SK-N-SH treated with all-trans-retinoic acid at 6 μM for 48 hours (cell line): ENCODE results near the gene FOXRED2.

Experiments
- ARNTL ChIP-seq: fragments of 450-650 bp; formaldehyde crosslinking; IDR thresholded peaks from 2 replicates; pipeline ENCODE4 v1.5.0; 2020; ENCODE audit warnings: low read depth, mild to moderate bottlenecking, moderate library complexity, borderline replicate concordance
- GLIS3 ChIP-seq: fragments of 250-450 bp; sonication (Bioruptor Pico); IDR thresholded peaks from 2 replicates; pipeline ENCODE4 v1.5.0; 2020; ENCODE audit warnings: mild to moderate bottlenecking, moderate library complexity
- ISL1 ChIP-seq: fragments of 250-450 bp; sonication (Bioruptor Pico); IDR thresholded peaks from 2 replicates; pipeline ENCODE4 v2.1.2; 2022; ENCODE audit warnings: mild to moderate bottlenecking, moderate library complexity
- TOX ChIP-seq: fragments of 250-450 bp; sonication (Bioruptor Pico); IDR thresholded peaks from 2 replicates; pipeline ENCODE4 v1.8.0; 2021; ENCODE audit warnings: mild to moderate bottlenecking, moderate library complexity, borderline replicate concordance
- ZFP30 ChIP-seq: fragments of 450-650 bp; formaldehyde crosslinking; IDR thresholded peaks from 2 replicates; pipeline ENCODE4 v1.5.0; 2022; ENCODE audit warnings: mild to moderate bottlenecking, moderate library complexity
- TF ChIP-seq, protein P1 (sequence below): fragments of 250-450 bp; sonication (Bioruptor Pico); IDR thresholded peaks from 2 replicates; pipeline ENCODE4 v1.8.0; 2020; ENCODE audit warnings: mild to moderate bottlenecking, moderate library complexity, borderline replicate concordance
- TF ChIP-seq, protein P2 (sequence below): fragments of 250-450 bp; sonication (Bioruptor Pico); IDR thresholded peaks from 2 replicates; pipeline ENCODE4 v1.5.1; 2020; ENCODE audit warnings: low read depth, mild to moderate bottlenecking, moderate library complexity

- TF ChIP-seq ARNTL: no peak
- TF ChIP-seq, protein P1, sequence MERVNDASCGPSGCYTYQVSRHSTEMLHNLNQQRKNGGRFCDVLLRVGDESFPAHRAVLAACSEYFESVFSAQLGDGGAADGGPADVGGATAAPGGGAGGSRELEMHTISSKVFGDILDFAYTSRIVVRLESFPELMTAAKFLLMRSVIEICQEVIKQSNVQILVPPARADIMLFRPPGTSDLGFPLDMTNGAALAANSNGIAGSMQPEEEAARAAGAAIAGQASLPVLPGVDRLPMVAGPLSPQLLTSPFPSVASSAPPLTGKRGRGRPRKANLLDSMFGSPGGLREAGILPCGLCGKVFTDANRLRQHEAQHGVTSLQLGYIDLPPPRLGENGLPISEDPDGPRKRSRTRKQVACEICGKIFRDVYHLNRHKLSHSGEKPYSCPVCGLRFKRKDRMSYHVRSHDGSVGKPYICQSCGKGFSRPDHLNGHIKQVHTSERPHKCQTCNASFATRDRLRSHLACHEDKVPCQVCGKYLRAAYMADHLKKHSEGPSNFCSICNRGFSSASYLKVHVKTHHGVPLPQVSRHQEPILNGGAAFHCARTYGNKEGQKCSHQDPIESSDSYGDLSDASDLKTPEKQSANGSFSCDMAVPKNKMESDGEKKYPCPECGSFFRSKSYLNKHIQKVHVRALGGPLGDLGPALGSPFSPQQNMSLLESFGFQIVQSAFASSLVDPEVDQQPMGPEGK (CRISPR knock-in tag): no peak
- TF ChIP-seq, protein P2, sequence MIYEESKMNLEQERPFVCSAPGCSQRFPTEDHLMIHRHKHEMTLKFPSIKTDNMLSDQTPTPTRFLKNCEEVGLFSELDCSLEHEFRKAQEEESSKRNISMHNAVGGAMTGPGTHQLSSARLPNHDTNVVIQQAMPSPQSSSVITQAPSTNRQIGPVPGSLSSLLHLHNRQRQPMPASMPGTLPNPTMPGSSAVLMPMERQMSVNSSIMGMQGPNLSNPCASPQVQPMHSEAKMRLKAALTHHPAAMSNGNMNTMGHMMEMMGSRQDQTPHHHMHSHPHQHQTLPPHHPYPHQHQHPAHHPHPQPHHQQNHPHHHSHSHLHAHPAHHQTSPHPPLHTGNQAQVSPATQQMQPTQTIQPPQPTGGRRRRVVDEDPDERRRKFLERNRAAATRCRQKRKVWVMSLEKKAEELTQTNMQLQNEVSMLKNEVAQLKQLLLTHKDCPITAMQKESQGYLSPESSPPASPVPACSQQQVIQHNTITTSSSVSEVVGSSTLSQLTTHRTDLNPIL (CRISPR knock-in tag): no peak
- 0 out of 2 replicates have a peak, but pooled peaks have one; percentile 12 for TF ChIP-seq ISL1 (CRISPR knock-in tag)
- TF ChIP-seq TOX (CRISPR knock-in tag): no peak
- TF ChIP-seq GLIS3: no peak
- no peak for TF ChIP-seq ZFP30 (CRISPR knock-in tag)
Observed at GRCh38 chr22:36461665-36462649, 44.9 kb downstream of the FOXRED2 start.
